ENCODE data around the gene LRRC17.

GRCh38 chr7:102966465-102966864 is 53.7 kb downstream of the LRRC17 start:
- TF ChIP-seq CTCF (IDR thresholded peaks at IDR 0.05; ENCODE audit: poor library complexity) (no peak), EZH2 (IDR thresholded peaks at IDR 0.05; ENCODE audit: borderline replicate concordance) (no peak), EZH2phosphoT487 (IDR thresholded peaks at IDR 0.05; ENCODE audit: low read depth, severe bottlenecking, unreplicated experiment) (no peak)
